OCI-LY1 (cell line): Measurements from ENCODE around the gene SMCO2.
"Not testable (repeated sequence)": the region's sequence is repeated elsewhere in the genome, so short reads cannot be mapped to it uniquely, and the experiment has no call there.

ENCODE experiments used
- H2AFZ ChIP-seq: fragments of 200-600 bp; sonication (generic), shearing (Covaris generic); 2 replicates; pipeline ENCODE4 v1.6.0; 2014; ENCODE audit warnings: antibody characterized with exemption, mild to moderate bottlenecking, low read length
- H3F3A ChIP-seq: fragments of 200-600 bp; sonication (generic), shearing (Covaris generic); 2 replicates; pipeline ENCODE4 v1.6.0; 2014; ENCODE audit warnings: mild to moderate bottlenecking, antibody characterized with exemption, low read length, moderate library complexity; ENCODE audit not compliant: insufficient read depth
- H3K27ac ChIP-seq: fragments of 200-600 bp; sonication (generic); 2 replicates; pipeline ENCODE4 v1.5.1; 2014; ENCODE audit warnings: low read length, mixed run types, mild to moderate bottlenecking, low read depth; ENCODE audit not compliant: poor library complexity, severe bottlenecking
- H3K27me3 ChIP-seq: fragments of 200-600 bp; sonication (generic); 2 replicates; pipeline ENCODE4 v1.6.0; 2014; ENCODE audit warnings: antibody characterized with exemption, mild to moderate bottlenecking, low read length, moderate library complexity; ENCODE audit not compliant: insufficient read depth
- H3K36me3 ChIP-seq: fragments of 200-600 bp; sonication (generic); 2 replicates; pipeline ENCODE4 v1.6.1; 2014; ENCODE audit warnings: mild to moderate bottlenecking, antibody characterized with exemption, low read length, moderate library complexity, mixed read lengths; ENCODE audit not compliant: insufficient read depth
- H3K4me1 ChIP-seq: fragments of 200-600 bp; sonication (generic); 2 replicates; pipeline ENCODE4 v1.5.1; 2014; ENCODE audit warnings: mild to moderate bottlenecking, low read length, moderate library complexity; ENCODE audit not compliant: insufficient read depth, severe bottlenecking
- H3K4me2 ChIP-seq: fragments of 200-600 bp; sonication (generic), shearing (Covaris generic); 2 replicates; pipeline ENCODE4 v1.6.1; 2014; ENCODE audit warnings: low read length
- H3K4me3 ChIP-seq: fragments of 200-600 bp; sonication (generic); 2 replicates; pipeline ENCODE4 v1.5.1; 2014; ENCODE audit warnings: low read length, low read depth, mild to moderate bottlenecking, mixed read lengths; ENCODE audit not compliant: poor library complexity, severe bottlenecking
- H3K79me2 ChIP-seq: fragments of 200-600 bp; shearing (Covaris generic); 2 replicates; pipeline ENCODE4 v1.6.1; 2016; ENCODE audit warnings: mixed run types, low read length, mixed read lengths; ENCODE audit not compliant: insufficient read depth
- H3K9ac ChIP-seq: fragments of 200-600 bp; sonication (generic), shearing (Covaris generic); 2 replicates; pipeline ENCODE4 v1.6.1; 2014; ENCODE audit warnings: mild to moderate bottlenecking, low read length, mixed read lengths
- H3K9me2 ChIP-seq: fragments of 200-600 bp; sonication (generic), shearing (Covaris generic); 2 replicates; pipeline ENCODE4 v1.6.1; 2014; ENCODE audit warnings: low read depth, mild to moderate bottlenecking, low read length, mixed read lengths
- H3K9me3 ChIP-seq: fragments of 200-600 bp; shearing (Covaris generic); 2 replicates; pipeline ENCODE4 v1.6.1; 2014; ENCODE audit warnings: low read length, mixed read lengths
- H4K20me1 ChIP-seq: fragments of 200-600 bp; sonication (generic), shearing (Covaris generic); 2 replicates; pipeline ENCODE4 v1.6.0; 2016; ENCODE audit warnings: mild to moderate bottlenecking, low read length; ENCODE audit not compliant: insufficient read depth
- EZH2 ChIP-seq: fragments of 200-600 bp; sonication (generic), shearing (Covaris generic); IDR thresholded peaks from 2 replicates; pipeline ENCODE4 v1.8.0; 2017; ENCODE audit warnings: borderline replicate concordance, mixed run types, mild to moderate bottlenecking, antibody characterized with exemption, low read length, moderate library complexity, mixed read lengths
- TF ChIP-seq, protein P1 (sequence below): fragments of 200-600 bp; sonication (generic), shearing (Covaris generic); IDR thresholded peaks from 2 replicates; pipeline ENCODE4 v1.5.1; 2017; ENCODE audit warnings: mild to moderate bottlenecking, antibody characterized with exemption, low read length, moderate library complexity, mixed read lengths

SMCO2 gene

GRCh38 chr12:27539191-27539631, 92.7 kb downstream of the SMCO2 start:
- H3K27ac ChIP-seq: no peak overlapping the region
- no peaks in the 10 kb centered on the region for H3K9me3 ChIP-seq
- H3K4me2 ChIP-seq: no peak overlapping the region

DNA sequence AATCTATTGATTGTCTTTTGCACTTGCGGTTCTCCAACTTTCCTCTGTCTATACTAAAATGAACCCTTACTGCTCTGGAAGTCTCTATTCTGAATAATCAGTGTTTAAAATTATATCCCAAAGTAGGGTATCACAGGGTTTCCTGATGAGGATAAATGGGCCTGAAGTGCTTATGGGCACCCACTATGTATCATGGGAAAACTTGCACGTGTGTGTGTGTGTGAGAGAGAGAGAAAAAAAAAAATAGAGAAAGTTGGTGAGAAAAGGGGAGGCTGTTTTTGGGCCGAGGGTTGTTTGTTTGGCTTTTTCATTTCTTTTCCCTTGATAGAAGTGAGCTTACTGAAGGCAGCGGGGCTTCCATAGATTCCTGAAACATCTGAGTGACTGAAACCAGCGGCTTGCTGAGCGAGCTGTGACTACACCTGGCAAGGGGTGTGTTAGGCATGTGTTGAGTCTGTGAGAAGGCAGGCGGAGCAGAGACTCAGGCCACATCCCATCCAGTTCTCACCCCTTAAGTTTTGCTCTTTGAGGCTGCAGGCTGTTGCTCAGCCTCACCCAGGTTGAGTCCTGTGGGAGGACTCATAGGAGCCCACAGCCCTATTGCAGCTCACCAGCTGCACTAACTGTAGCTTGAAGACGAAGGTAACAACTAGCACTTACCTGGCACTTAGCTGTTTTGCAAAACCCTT, 94.6 kb downstream of the SMCO2 start:
- Histone ChIP-seq H3K9me3 (no peaks in the 10 kb centered on the region), H3F3A (no peaks in the 10 kb centered on the region), H3K27me3 (no peaks in the 10 kb centered on the region), H3K4me1 (no peaks in the 10 kb centered on the region), H3K4me3 (no peak overlapping the region), H3K79me2 (no peaks in the 10 kb centered on the region), H3K36me3 (no peaks in the 10 kb centered on the region), H3K9ac (no peak overlapping the region), H2AFZ (no peak overlapping the region), H3K27ac (no peak overlapping the region), H4K20me1 (no peaks in the 10 kb centered on the region), H3K9me2 (no peaks in the 10 kb centered on the region), H3K4me2 (no peak overlapping the region)
- TF ChIP-seq, protein P1, sequence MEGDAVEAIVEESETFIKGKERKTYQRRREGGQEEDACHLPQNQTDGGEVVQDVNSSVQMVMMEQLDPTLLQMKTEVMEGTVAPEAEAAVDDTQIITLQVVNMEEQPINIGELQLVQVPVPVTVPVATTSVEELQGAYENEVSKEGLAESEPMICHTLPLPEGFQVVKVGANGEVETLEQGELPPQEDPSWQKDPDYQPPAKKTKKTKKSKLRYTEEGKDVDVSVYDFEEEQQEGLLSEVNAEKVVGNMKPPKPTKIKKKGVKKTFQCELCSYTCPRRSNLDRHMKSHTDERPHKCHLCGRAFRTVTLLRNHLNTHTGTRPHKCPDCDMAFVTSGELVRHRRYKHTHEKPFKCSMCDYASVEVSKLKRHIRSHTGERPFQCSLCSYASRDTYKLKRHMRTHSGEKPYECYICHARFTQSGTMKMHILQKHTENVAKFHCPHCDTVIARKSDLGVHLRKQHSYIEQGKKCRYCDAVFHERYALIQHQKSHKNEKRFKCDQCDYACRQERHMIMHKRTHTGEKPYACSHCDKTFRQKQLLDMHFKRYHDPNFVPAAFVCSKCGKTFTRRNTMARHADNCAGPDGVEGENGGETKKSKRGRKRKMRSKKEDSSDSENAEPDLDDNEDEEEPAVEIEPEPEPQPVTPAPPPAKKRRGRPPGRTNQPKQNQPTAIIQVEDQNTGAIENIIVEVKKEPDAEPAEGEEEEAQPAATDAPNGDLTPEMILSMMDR: no peak
- no peak for TF ChIP-seq EZH2

More at GRCh38 chr12:27539191-27539631, 92.7 kb downstream of the SMCO2 start:
- no peak for TF ChIP-seq EZH2
- TF ChIP-seq, protein P1: no peak
- Histone ChIP-seq H3K9me2 (no peaks in the 10 kb centered on the region), H3K79me2 (no peaks in the 10 kb centered on the region), H2AFZ (no peak overlapping the region), H4K20me1 (no peaks in the 10 kb centered on the region), H3K9ac (no peak overlapping the region), H3K36me3 (no peaks in the 10 kb centered on the region), H3K4me1 (no peaks in the 10 kb centered on the region), H3K4me3 (no peak overlapping the region), H3F3A (no peaks in the 10 kb centered on the region), H3K27me3 (no peaks in the 10 kb centered on the region)

GRCh38 chr12:27542628-27543027, 96.1 kb downstream of the SMCO2 start:
- Histone ChIP-seq H3F3A (no peaks in the 10 kb centered on the region), H3K9me3 (no peaks in the 10 kb centered on the region), H3K4me2 (no peak overlapping the region), H3K4me3 (no peak overlapping the region), H3K36me3 (no peaks in the 10 kb centered on the region), H4K20me1 (no peaks in the 10 kb centered on the region), H3K27me3 (no peaks in the 10 kb centered on the region), H3K79me2 (no peaks in the 10 kb centered on the region), H3K9ac (no peak overlapping the region), H3K9me2 (no peaks in the 10 kb centered on the region), H2AFZ (no peak overlapping the region), H3K4me1 (no peaks in the 10 kb centered on the region), H3K27ac (no peak overlapping the region)
- TF ChIP-seq EZH2: no peak
- TF ChIP-seq, protein P1: no peak

- not testable (repeated sequence) for H3K79me2 ChIP-seq, H3K9ac ChIP-seq, H3K36me3 ChIP-seq, H3F3A ChIP-seq, H3K4me2 ChIP-seq, H3K4me3 ChIP-seq, H3K9me2 ChIP-seq, H3K9me3 ChIP-seq, H3K27ac ChIP-seq, H3K4me1 ChIP-seq, H2AFZ ChIP-seq, H4K20me1 ChIP-seq, H3K27me3 ChIP-seq
Observed at GRCh38 chr12:27544858-27545257, 98.3 kb downstream of the SMCO2 start.
